Neural progenitor cell (in vitro differentiated cells): ENCODE data around the gene UBL4B.

Experiments
- CTCF ChIP-seq: fragments of 200-600 bp; sonication (generic); IDR thresholded peaks from 2 replicates; pipeline ENCODE4 v1.5.1; 2017; ENCODE audit warnings: antibody characterized with exemption, mild to moderate bottlenecking
- EZH2 ChIP-seq: fragments of 200-600 bp; sonication (generic); IDR thresholded peaks from 2 replicates; pipeline ENCODE4 v1.6.1; 2017; ENCODE audit warnings: antibody characterized with exemption, mild to moderate bottlenecking, moderate library complexity
- EZH2phosphoT487 ChIP-seq: fragments of 200-600 bp; sonication (generic); IDR thresholded peaks from 2 replicates; pipeline ENCODE4 v1.6.1; 2017; ENCODE audit warnings: antibody characterized with exemption

- no peak for TF ChIP-seq CTCF
- TF ChIP-seq EZH2phosphoT487: no peak
- no peak for TF ChIP-seq EZH2
These were observed 28.4 kb upstream of the UBL4B start for GRCh38 chr1:110083866-110084226.
